Adrenal gland (tissue), 12 donors: Measurements from ENCODE around the gene PRPF31. TPM values are rescaled to one million over a fixed set of nuclear protein-coding genes. Genes with fewer than 3 reads are reported as not detected.

Experiments
- DNase-seq, 7 donors: peaks; one replicate each; pipeline ENCODE4 v3.0.0-alpha.2; 2019 to 2020
- H3K27ac ChIP-seq, 5 donors: fragments of 200-600 bp; sonication (generic) in 4 of 5; 1 replicate in 3 of 5; 2 replicates in 2 of 5; pipeline versions ENCODE4 v1.5.1 to v1.8.0; 2016 to 2020; ENCODE audit warnings: mild to moderate bottlenecking in 1 of 5
- H3K27me3 ChIP-seq: fragments of 200-600 bp; 2 replicates; pipeline ENCODE4 v1.8.0; 2021
- H3K36me3 ChIP-seq, 2 donors: fragments of 200-600 bp; replicated peaks in 1 of 2; 1 replicate in 1 of 2; 2 replicates in 1 of 2; pipeline versions ENCODE4 v1.5.1 to v1.8.0; 2018 to 2022
- H3K4me1 ChIP-seq, 2 donors: fragments of 200-600 bp; replicated peaks in 1 of 2; 1 replicate in 1 of 2; 2 replicates in 1 of 2; pipeline versions ENCODE4 v1.5.1 to v1.8.0; 2018 to 2021
- H3K4me3 ChIP-seq, 4 donors: fragments of 200-600 bp; sonication (generic) in 3 of 4; one replicate each; pipeline ENCODE4 v1.5.1; 2016 to 2018
- H3K9me3 ChIP-seq, 3 donors: fragments of 200-600 bp; sonication (generic) in 1 of 3; replicated peaks in 1 of 3; 1 replicate in 2 of 3; 2 replicates in 1 of 3; pipeline versions ENCODE4 v1.5.1 to v1.8.0; 2016 to 2021
- POLR2A ChIP-seq, 2 donors: fragments of 450-650 bp; IDR thresholded peaks; one replicate each; pipeline ENCODE4 v1.6.1; 2017; ENCODE audit warnings: antibody characterized with exemption in 2 of 2, mild to moderate bottlenecking in 2 of 2, moderate library complexity in 1 of 2
- WGBS, 4 donors: extraction: QIAGEN DNeasy Blood & Tissue Kit in 2 of 4; methylation state at CpG; one replicate each; pipeline versions ENCODE4 v1.1.5 to v1.1.7; 2013 to 2017; 5-methylcytosine and 5-hydroxymethylcytosine counted together
- intact Hi-C, 2 donors: fragments of 100-400 bp; cut with DNase I; formaldehyde crosslinking; loops; one replicate each; pipeline versions ENCODE4 v1.14.1 to v1.15.0; 2022 to 2023
- polyA plus RNA-seq, 3 donors: library from polyadenylated mRNA; stranded (reverse); fragments of 200-250 nt in 2 of 3; fragments of 350-450 nt in 1 of 3; fragmentation: Illumina TruSeq in 1 of 3; extraction: RNeasy Lipid Tissue Mini Kit (QIAGEN cat#74804) in 1 of 3; gene quantifications; one replicate each; pipeline ENCODE4 v1.2.3, GENCODE V29; 2013 to 2014
- total RNA-seq, 9 donors: library from RNA; depleted of rRNA in 4 of 9; stranded (reverse); fragments of >200 nt in 4 of 9; fragments of 120-200 nt in 1 of 9; fragmentation: NEBNext Ultra II Directional in 1 of 9; extraction: Animal tissue kit (Norgen Biotek cat#: 25700) in 1 of 9; gene quantifications; one replicate each; pipeline versions ENCODE4 v1.1.0 to v1.2.4, GENCODE V29; 2013 to 2023
- TF ChIP-seq, protein P1 (sequence below), 6 experiments: fragments of 450-650 bp in 4 of 6; fragments of 200-600 bp in 2 of 6; sonication (generic) in 1 of 6; IDR thresholded peaks; 1 replicate in 5 of 6; 2 replicates in 1 of 6; pipeline versions ENCODE4 v1.5.1 to v1.8.0; 2016 to 2021; ENCODE audit warnings: antibody characterized with exemption in 6 of 6, mild to moderate bottlenecking in 2 of 6, moderate library complexity in 1 of 6
- donor health status: healthy with polysubstance abuse.
- donor health status: Bipolar disorder and iron deficiency.
- donor health status: DM: yes; HTN: yes; CAD: no.
- donor health status: DM: no; HTN: no; CAD: no.
- donor health status: DM: no; HTN: no; CAD: no.
- donor health status: DM: yes; HTN: yes; CAD: no.

PRPF31 gene
- total and polyA plus RNA-seq, 12 donors, result 36.1 to 91.7 (median 54.4) TPM

DNA sequence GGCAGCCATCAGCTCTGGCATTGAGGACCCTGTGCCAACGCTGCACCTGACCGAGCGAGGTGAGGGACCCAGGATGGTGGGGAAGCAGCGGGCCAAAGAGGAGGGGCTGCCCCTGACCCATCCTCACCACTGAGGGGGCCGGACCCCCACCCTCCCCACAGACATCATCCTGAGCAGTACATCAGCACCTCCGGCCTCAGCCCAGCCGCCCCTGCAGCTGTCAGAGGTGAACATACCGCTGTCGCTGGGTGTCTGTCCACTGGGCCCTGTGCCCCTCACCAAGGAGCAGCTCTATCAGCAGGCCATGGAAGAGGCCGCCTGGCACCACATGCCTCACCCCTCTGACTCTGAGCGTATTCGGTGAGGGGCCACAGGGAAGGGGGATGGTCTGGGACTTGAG lies 36.7 kb downstream of the PRPF31 start:
- 87% methylated on average over 7 to 12 of the region's 12 CpGs; no CpG with 5 or more reads in 1 of the 4 donors for WGBS, 4 donors
- Histone ChIP-seq H3K27ac (peak overlapping the region in 1 of 5 donors; percentile 21), H3K4me1 (no peaks in the 10 kb centered on the region), H3K4me3 (no peak overlapping the region), H3K36me3 (peaks cover 0 to 100% of the 10 kb centered on the region in 2 donors), H3K9me3 (no peaks in the 10 kb centered on the region), H3K27me3 (no peaks in the 10 kb centered on the region)
- TF ChIP-seq, protein P1, sequence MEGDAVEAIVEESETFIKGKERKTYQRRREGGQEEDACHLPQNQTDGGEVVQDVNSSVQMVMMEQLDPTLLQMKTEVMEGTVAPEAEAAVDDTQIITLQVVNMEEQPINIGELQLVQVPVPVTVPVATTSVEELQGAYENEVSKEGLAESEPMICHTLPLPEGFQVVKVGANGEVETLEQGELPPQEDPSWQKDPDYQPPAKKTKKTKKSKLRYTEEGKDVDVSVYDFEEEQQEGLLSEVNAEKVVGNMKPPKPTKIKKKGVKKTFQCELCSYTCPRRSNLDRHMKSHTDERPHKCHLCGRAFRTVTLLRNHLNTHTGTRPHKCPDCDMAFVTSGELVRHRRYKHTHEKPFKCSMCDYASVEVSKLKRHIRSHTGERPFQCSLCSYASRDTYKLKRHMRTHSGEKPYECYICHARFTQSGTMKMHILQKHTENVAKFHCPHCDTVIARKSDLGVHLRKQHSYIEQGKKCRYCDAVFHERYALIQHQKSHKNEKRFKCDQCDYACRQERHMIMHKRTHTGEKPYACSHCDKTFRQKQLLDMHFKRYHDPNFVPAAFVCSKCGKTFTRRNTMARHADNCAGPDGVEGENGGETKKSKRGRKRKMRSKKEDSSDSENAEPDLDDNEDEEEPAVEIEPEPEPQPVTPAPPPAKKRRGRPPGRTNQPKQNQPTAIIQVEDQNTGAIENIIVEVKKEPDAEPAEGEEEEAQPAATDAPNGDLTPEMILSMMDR (IDR thresholded peaks at IDR 0.05), result no peak
- no peak for TF ChIP-seq POLR2A (IDR thresholded peaks at IDR 0.05)
- intact Hi-C loops, result no loop called here
- no peak for DNase-seq

DNA sequence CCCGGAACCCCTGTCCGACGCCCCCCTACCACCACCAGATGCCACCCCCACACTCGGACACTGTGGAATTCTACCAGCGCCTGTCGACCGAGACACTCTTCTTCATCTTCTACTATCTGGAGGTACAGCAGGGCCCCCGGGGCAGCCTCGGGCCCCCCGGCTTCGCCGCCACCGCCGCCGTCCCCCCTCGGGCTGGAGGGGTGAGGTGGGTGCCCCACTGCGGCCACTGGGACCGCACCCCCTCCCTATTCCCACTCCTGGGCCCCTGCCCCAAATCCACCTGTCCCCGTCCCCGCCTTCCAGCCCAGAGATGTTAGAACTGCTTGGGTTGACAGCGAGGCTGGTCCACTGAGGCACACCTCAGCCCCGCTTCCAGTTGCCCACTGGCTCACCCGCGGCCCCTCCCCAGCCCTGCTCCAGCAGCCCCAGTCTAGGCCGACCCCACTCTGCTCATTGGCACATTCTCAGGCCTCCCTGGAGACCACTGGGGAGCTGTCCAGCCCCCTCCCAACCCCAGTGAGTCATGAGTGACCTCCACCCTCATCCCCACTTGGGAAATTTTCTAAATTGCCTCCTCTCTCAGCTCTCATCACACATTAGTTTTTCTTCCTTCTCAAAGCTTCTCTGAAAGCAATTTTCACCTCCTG lies 37.4 kb downstream of the PRPF31 start:
- peak overlapping the region in 2 of 5 donors; percentile 30 to 34 for H3K27ac ChIP-seq
- 83 to 90% (median 86%) methylated on average over 13 to 25 of the region's 25 CpGs for WGBS, 4 donors
- TF ChIP-seq, protein P1 (IDR thresholded peaks at IDR 0.05), result no peak
- no peak for TF ChIP-seq POLR2A (IDR thresholded peaks at IDR 0.05)
- no peak overlapping the region for H3K4me3 ChIP-seq
- no peaks in the 10 kb centered on the region for H3K9me3 ChIP-seq
- DNase-seq, result peak in 1 of 7 donors; percentile 39
- H3K27me3 ChIP-seq, result no peaks in the 10 kb centered on the region
- intact Hi-C loops, result no loop called here
- H3K36me3 ChIP-seq, result peaks cover 0 to 100% of the 10 kb centered on the region in 2 donors
- peaks cover 0 to 2% of the 10 kb centered on the region in 2 donors for H3K4me1 ChIP-seq

GRCh38 chr19:54153731-54154326 lies 38.3 kb downstream of the PRPF31 start:
- WGBS, 4 donors, result 83 to 89% (median 88%) methylated on average over 8 to 10 of the region's 10 CpGs; no CpG with 5 or more reads in 1 of the 4 donors
- Histone ChIP-seq H3K36me3 (peaks cover 0 to 93% of the 10 kb centered on the region in 2 donors), H3K4me1 (peaks cover 7 to 10% of the 10 kb centered on the region in 2 donors), H3K27me3 (no peaks in the 10 kb centered on the region), H3K9me3 (no peaks in the 10 kb centered on the region), H3K27ac (peak overlapping the region in 1 of 5 donors; percentile 30), H3K4me3 (no peak overlapping the region)
- TF ChIP-seq POLR2A (IDR thresholded peaks at IDR 0.05), result no peak
- TF ChIP-seq, protein P1 (IDR thresholded peaks at IDR 0.05), result no peak
- intact Hi-C loops, result no loop called here
- DNase-seq, result peak in 1 of 7 donors; percentile 34

DNA sequence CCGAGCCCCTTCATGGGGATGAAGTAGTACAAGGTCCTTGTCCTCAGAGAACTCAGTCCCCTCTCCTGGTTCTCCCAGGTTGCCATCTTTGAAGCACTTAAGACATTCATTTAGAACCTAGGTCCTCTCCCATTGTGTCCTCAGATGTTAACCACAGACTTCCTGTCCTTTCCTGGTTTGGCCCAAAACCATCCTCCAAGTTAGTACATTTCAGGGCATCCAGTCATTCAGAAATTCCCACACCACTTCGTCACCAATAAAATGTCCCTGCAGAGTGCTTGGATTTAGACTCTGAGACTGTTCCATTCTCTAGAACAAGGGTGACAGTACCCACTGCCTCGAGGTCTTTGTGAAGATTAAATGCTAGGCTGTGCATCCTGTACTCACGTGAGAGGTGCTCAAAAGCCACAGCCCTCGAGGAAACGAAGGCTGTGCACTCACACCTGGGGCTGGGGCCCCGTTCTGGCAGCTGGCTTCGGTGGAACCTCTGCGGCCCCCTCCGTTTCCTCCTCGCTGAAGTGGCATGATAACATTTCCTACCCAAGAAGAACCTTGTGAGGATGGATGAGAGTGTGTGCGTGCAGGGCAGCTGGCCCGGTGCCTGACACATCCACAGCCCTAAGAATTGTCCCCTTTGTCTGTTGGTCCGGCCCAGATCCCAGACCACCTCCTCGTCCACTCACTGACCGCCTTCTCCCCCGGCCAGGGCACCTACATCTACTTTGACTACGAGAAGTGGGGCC lies 39.2 kb downstream of the PRPF31 start:
- Histone ChIP-seq H3K9me3 (no peaks in the 10 kb centered on the region), H3K4me3 (no peak overlapping the region), H3K36me3 (peaks cover 0 to 83% of the 10 kb centered on the region in 2 donors), H3K27me3 (no peaks in the 10 kb centered on the region), H3K27ac (peak overlapping the region in 2 of 5 donors; percentile 3 to 6), H3K4me1 (peaks cover 8 to 13% of the 10 kb centered on the region in 2 donors)
- intact Hi-C loops, result no loop called here
- 68 to 81% (median 74%) methylated on average over 14 to 18 of the region's 18 CpGs for WGBS, 4 donors
- TF ChIP-seq POLR2A (IDR thresholded peaks at IDR 0.05), result no peak
- TF ChIP-seq, protein P1 (IDR thresholded peaks at IDR 0.05), result no peak
- no peak for DNase-seq
